Measurements from ENCODE around the gene UHRF1. TPM values are rescaled to one million over a fixed set of nuclear protein-coding genes. Genes with fewer than 3 reads are reported as not detected.

UHRF1 gene
- total and polyA plus RNA-seq, 2 experiments from 2014 or later: 26.9 to 29.4 TPM

- Histone ChIP-seq H3K4me2 (ENCODE audit: unreplicated experiment) (peak overlapping the region; percentile 71), H3K79me2 (ENCODE audit: insufficient read depth) (peaks cover 98% of the 10 kb centered on the region), H3K4me1 (ENCODE audit: insufficient read depth) (peaks cover 24% of the 10 kb centered on the region), H3K36me3 (ENCODE audit: low read depth) (no peaks in the 10 kb centered on the region), H3K27me3 (replicated peaks; ENCODE audit: insufficient read depth) (no peaks in the 10 kb centered on the region), H4K20me1 (ENCODE audit: insufficient read depth) (peaks cover 18% of the 10 kb centered on the region), H3K9ac (peak overlapping the region; percentile 77), H3F3A (ENCODE audit: insufficient read depth) (peaks cover 23% of the 10 kb centered on the region; the same call in 1 of the 2 replicates), H2AFZ (no peak overlapping the region), H3K27ac (peak overlapping the region; percentile 86), H3K4me3 (peak overlapping the region; percentile 44), H3K9me2 (ENCODE audit: insufficient read depth) (no peaks in the 10 kb centered on the region), H3K9me3 (ENCODE audit: low read depth) (no peaks in the 10 kb centered on the region)
- peak; percentile 97 for DNase-seq
- TF ChIP-seq EZH2phosphoT487 (IDR thresholded peaks at IDR 0.05; ENCODE audit: insufficient read depth, low read depth): no peak
- no peak for TF ChIP-seq EZH2 (IDR thresholded peaks at IDR 0.05; ENCODE audit: insufficient read depth, poor library complexity, severe bottlenecking)
- in situ Hi-C loops (cut with MboI): no loop called here
- WGBS, 2 experiments (ENCODE audit: low coverage in 1 of 2, low lambda C conversion rate in 2 of 2, missing lambda C conversion rate in 2 of 2): 2 to 3% methylated on average over 13 of the region's 13 CpGs
Observed at GRCh38 chr19:4988770-4989251, 79.5 kb downstream of the UHRF1 start.

- in situ Hi-C loops (cut with MboI): no loop called here
- no peak for DNase-seq
- WGBS, 2 experiments (ENCODE audit: low coverage in 1 of 2, low lambda C conversion rate in 2 of 2, missing lambda C conversion rate in 2 of 2): 93 to 95% methylated on average over 7 of the region's 7 CpGs
- Histone ChIP-seq H3K9ac (no peak overlapping the region), H4K20me1 (ENCODE audit: insufficient read depth) (peaks cover 24% of the 10 kb centered on the region), H3K79me2 (ENCODE audit: insufficient read depth) (peaks cover 98% of the 10 kb centered on the region), H3K4me1 (ENCODE audit: insufficient read depth) (peaks cover 24% of the 10 kb centered on the region), H3K4me2 (ENCODE audit: unreplicated experiment) (no peak overlapping the region), H3K9me2 (ENCODE audit: insufficient read depth) (no peaks in the 10 kb centered on the region), H3K4me3 (no peak overlapping the region), H3F3A (ENCODE audit: insufficient read depth) (peaks cover 27% of the 10 kb centered on the region; the same call in 1 of the 2 replicates), H3K27ac (no peak overlapping the region), H3K27me3 (replicated peaks; ENCODE audit: insufficient read depth) (no peaks in the 10 kb centered on the region), H2AFZ (no peak overlapping the region), H3K9me3 (ENCODE audit: low read depth) (no peaks in the 10 kb centered on the region), H3K36me3 (ENCODE audit: low read depth) (no peaks in the 10 kb centered on the region)
- TF ChIP-seq EZH2 (IDR thresholded peaks at IDR 0.05; ENCODE audit: insufficient read depth, poor library complexity, severe bottlenecking) (no peak), EZH2phosphoT487 (IDR thresholded peaks at IDR 0.05; ENCODE audit: insufficient read depth, low read depth) (no peak)
Observed at GRCh38 chr19:4990306-4990705, 81.0 kb downstream of the UHRF1 start.

- TF ChIP-seq EZH2phosphoT487 (IDR thresholded peaks at IDR 0.05; ENCODE audit: insufficient read depth, low read depth) (no peak), EZH2 (IDR thresholded peaks at IDR 0.05; ENCODE audit: insufficient read depth, poor library complexity, severe bottlenecking) (no peak)
- peaks cover 28% of the 10 kb centered on the region for H4K20me1 ChIP-seq (ENCODE audit: insufficient read depth)
- no peak overlapping the region for H3K9ac ChIP-seq
- H2AFZ ChIP-seq: no peak overlapping the region
- H3K27ac ChIP-seq: no peak overlapping the region
- no peaks in the 10 kb centered on the region for H3K9me3 ChIP-seq (ENCODE audit: low read depth)
- 97 to 98% methylated on average over 9 of the region's 9 CpGs for WGBS, 2 experiments (ENCODE audit: low coverage in 1 of 2, low lambda C conversion rate in 2 of 2, missing lambda C conversion rate in 2 of 2)
- no peak overlapping the region for H3K4me3 ChIP-seq
- peaks cover 98% of the 10 kb centered on the region for H3K79me2 ChIP-seq (ENCODE audit: insufficient read depth)
- H3K4me2 ChIP-seq (ENCODE audit: unreplicated experiment): no peak overlapping the region
- no peaks in the 10 kb centered on the region for H3K9me2 ChIP-seq (ENCODE audit: insufficient read depth)
- H3K36me3 ChIP-seq (ENCODE audit: low read depth): no peaks in the 10 kb centered on the region
- in situ Hi-C loops (cut with MboI): no loop called here
- DNase-seq: no peak
- peaks cover 27% of the 10 kb centered on the region; the same call in 1 of the 2 replicates for H3F3A ChIP-seq (ENCODE audit: insufficient read depth)
- peaks cover 24% of the 10 kb centered on the region for H3K4me1 ChIP-seq (ENCODE audit: insufficient read depth)
- H3K27me3 ChIP-seq (replicated peaks; ENCODE audit: insufficient read depth): no peaks in the 10 kb centered on the region
Observed at GRCh38 chr19:4991538-4991937, 82.2 kb downstream of the UHRF1 start.

- H3F3A ChIP-seq (ENCODE audit: insufficient read depth): peaks cover 27% of the 10 kb centered on the region; the same call in 1 of the 2 replicates
- H3K27me3 ChIP-seq (replicated peaks; ENCODE audit: insufficient read depth): no peaks in the 10 kb centered on the region
- H3K9me2 ChIP-seq (ENCODE audit: insufficient read depth): no peaks in the 10 kb centered on the region
- 89 to 90% methylated on average over 13 of the region's 13 CpGs for WGBS, 2 experiments (ENCODE audit: low coverage in 1 of 2, low lambda C conversion rate in 2 of 2, missing lambda C conversion rate in 2 of 2)
- no peak overlapping the region for H3K4me3 ChIP-seq
- H3K4me2 ChIP-seq (ENCODE audit: unreplicated experiment): no peak overlapping the region
- no peak for TF ChIP-seq EZH2phosphoT487 (IDR thresholded peaks at IDR 0.05; ENCODE audit: insufficient read depth, low read depth)
- TF ChIP-seq EZH2 (IDR thresholded peaks at IDR 0.05; ENCODE audit: insufficient read depth, poor library complexity, severe bottlenecking): no peak
- H3K79me2 ChIP-seq (ENCODE audit: insufficient read depth): peaks cover 98% of the 10 kb centered on the region
- H4K20me1 ChIP-seq (ENCODE audit: insufficient read depth): peaks cover 28% of the 10 kb centered on the region
- no peak for DNase-seq
- H3K4me1 ChIP-seq (ENCODE audit: insufficient read depth): peaks cover 21% of the 10 kb centered on the region
- no peak overlapping the region for H3K9ac ChIP-seq
- no peak overlapping the region for H3K27ac ChIP-seq
- no peaks in the 10 kb centered on the region for H3K9me3 ChIP-seq (ENCODE audit: low read depth)
- no peaks in the 10 kb centered on the region for H3K36me3 ChIP-seq (ENCODE audit: low read depth)
- no peak overlapping the region for H2AFZ ChIP-seq
- in situ Hi-C loops (cut with MboI): no loop called here
Observed at GRCh38 chr19:4991996-4992698, 82.8 kb downstream of the UHRF1 start.

All from GM23248 (cell line).